Neuronal stem cell (in vitro differentiated cells): Measurements from ENCODE around the gene XXYLT1.

Experiments
- DNase-seq: peaks from one replicate; pipeline ENCODE4 v3.0.0-alpha.2; 2013; ENCODE audit warnings: low spot score
- H2AFZ ChIP-seq: one replicate; pipeline ENCODE4 v1.6.1; 2013; ENCODE audit warnings: mild to moderate bottlenecking, low read length, inconsistent platforms
- H2AK5ac ChIP-seq: 2 replicates; pipeline ENCODE4 v1.6.1; 2013; ENCODE audit warnings: low read depth, mild to moderate bottlenecking, inconsistent platforms, low read length, moderate library complexity, mixed read lengths
- H2BK120ac ChIP-seq: 2 replicates; pipeline ENCODE4 v1.6.1; 2013; ENCODE audit warnings: low read depth, mild to moderate bottlenecking, inconsistent platforms, low read length, moderate library complexity, mixed read lengths
- H2BK12ac ChIP-seq: one replicate; pipeline ENCODE4 v1.6.1; 2013; ENCODE audit warnings: low read length, inconsistent platforms
- H2BK15ac ChIP-seq: 2 replicates; pipeline ENCODE4 v1.6.1; 2013; ENCODE audit warnings: mild to moderate bottlenecking, low read length, inconsistent platforms, mixed read lengths
- H2BK5ac ChIP-seq: one replicate; pipeline ENCODE4 v1.6.1; 2013; ENCODE audit warnings: inconsistent platforms, mild to moderate bottlenecking, low read length, moderate library complexity
- H3K14ac ChIP-seq: one replicate; pipeline ENCODE4 v1.6.1; 2013; ENCODE audit warnings: low read length, inconsistent platforms
- H3K18ac ChIP-seq: 2 replicates; pipeline ENCODE4 v1.6.1; 2013; ENCODE audit warnings: low read length, inconsistent platforms
- H3K23ac ChIP-seq: 2 replicates; pipeline ENCODE4 v1.6.1; 2013; ENCODE audit warnings: low read depth, mild to moderate bottlenecking, mixed read lengths, low read length, inconsistent platforms; ENCODE audit not compliant: poor library complexity
- H3K27ac ChIP-seq: replicated peaks from 3 replicates; pipeline ENCODE4 v1.5.1; 2013; ENCODE audit warnings: low read length, inconsistent platforms
- H3K27me3 ChIP-seq, 3 experiments: 2 replicates each; pipeline ENCODE4 v1.6.1; 2013; ENCODE audit warnings: low read length in 3 of 3, mild to moderate bottlenecking in 2 of 3, inconsistent platforms in 1 of 3, low read depth in 1 of 3, mixed read lengths in 1 of 3, moderate library complexity in 1 of 3; ENCODE audit not compliant: control insufficient read depth in 3 of 3, insufficient read depth in 3 of 3
- H3K36me3 ChIP-seq, 2 donors: replicated peaks in 1 of 2; 2 replicates each; pipeline ENCODE4 v1.6.1; 2013; ENCODE audit warnings: low read length in 2 of 2; ENCODE audit not compliant: control insufficient read depth in 2 of 2, insufficient read depth in 2 of 2
- H3K4ac ChIP-seq: 2 replicates; pipeline ENCODE4 v1.6.1; 2013; ENCODE audit warnings: inconsistent platforms, mild to moderate bottlenecking, low read length, moderate library complexity
- H3K4me1 ChIP-seq, 2 donors: 1 replicate in 1 of 2; 2 replicates in 1 of 2; pipeline ENCODE4 v1.6.1; 2013; ENCODE audit warnings: low read length in 2 of 2, low read depth in 1 of 2; ENCODE audit not compliant: control insufficient read depth in 2 of 2, insufficient read depth in 1 of 2
- H3K4me2 ChIP-seq: one replicate; pipeline ENCODE4 v1.6.1; 2013; ENCODE audit warnings: mild to moderate bottlenecking, low read length, inconsistent platforms; ENCODE audit not compliant: insufficient read depth, poor library complexity, severe bottlenecking
- H3K4me3 ChIP-seq, 2 donors: 2 replicates each; pipeline ENCODE4 v1.5.1; 2013; ENCODE audit warnings: low read length in 2 of 2, mild to moderate bottlenecking in 2 of 2, inconsistent platforms in 1 of 2, moderate library complexity in 1 of 2
- H3K79me1 ChIP-seq: one replicate; pipeline ENCODE4 v1.6.1; 2013; ENCODE audit warnings: low read depth, mild to moderate bottlenecking, inconsistent platforms, low read length, moderate library complexity
- H3K9ac ChIP-seq: one replicate; pipeline ENCODE4 v1.6.1; 2013; ENCODE audit warnings: mild to moderate bottlenecking, low read depth, low read length, inconsistent platforms; ENCODE audit not compliant: poor library complexity
- H3K9me3 ChIP-seq, 2 donors: replicated peaks in 1 of 2; 2 replicates each; pipeline versions ENCODE3 to v1.6.1; 2013; ENCODE audit warnings: low read length in 2 of 2, mild to moderate bottlenecking in 2 of 2, inconsistent platforms in 1 of 2, low read depth in 1 of 2, mixed read lengths in 1 of 2, moderate library complexity in 1 of 2; ENCODE audit not compliant: control insufficient read depth in 2 of 2, insufficient read depth in 1 of 2
- H4K8ac ChIP-seq: one replicate; pipeline ENCODE4 v1.6.1; 2013; ENCODE audit warnings: low read depth, mild to moderate bottlenecking, inconsistent platforms, low read length, moderate library complexity
- H4K91ac ChIP-seq: one replicate; pipeline ENCODE4 v1.6.1; 2013; ENCODE audit warnings: low read length, low read depth, mild to moderate bottlenecking, inconsistent platforms; ENCODE audit not compliant: poor library complexity
- WGBS, 2 donors: extraction: QIAGEN DNeasy Blood & Tissue Kit; methylation state at CpG; one replicate each; pipeline ENCODE4 v1.1.7; 2013; ENCODE audit warnings: missing lambda C conversion rate in 2 of 2, mixed read lengths in 1 of 2; ENCODE audit not compliant: insufficient read length in 2 of 2, insufficient replicate concordance in 1 of 2; ENCODE audit errors: extremely low coverage in 2 of 2; 5-methylcytosine and 5-hydroxymethylcytosine counted together

XXYLT1 gene

GRCh38 chr3:195145579-195145978, 125.4 kb downstream of the XXYLT1 start:
- H3K14ac ChIP-seq: no peak overlapping the region
- no peak overlapping the region for H2BK12ac ChIP-seq
- no peak for DNase-seq
- WGBS, 2 donors: no CpG with 5 or more reads among the region's 12 CpGs
- H2BK120ac ChIP-seq: no peak overlapping the region
- H3K9ac ChIP-seq: no peak overlapping the region
- H3K18ac ChIP-seq: no peak overlapping the region
- no peak overlapping the region for H3K4me2 ChIP-seq
- H3K23ac ChIP-seq: no peak overlapping the region
- no peak overlapping the region for H3K27ac ChIP-seq
- no peak overlapping the region for H2BK15ac ChIP-seq
- no peak overlapping the region for H2BK5ac ChIP-seq
- H3K4me1 ChIP-seq: peaks cover 6 to 12% of the 10 kb centered on the region in 2 donors
- no peak overlapping the region for H3K4me3 ChIP-seq
- H3K27me3 ChIP-seq: no peaks in the 10 kb centered on the region
- peaks cover 0 to 3% of the 10 kb centered on the region in 2 donors for H3K9me3 ChIP-seq
- no peak overlapping the region for H2AFZ ChIP-seq
- peaks cover 2% of the 10 kb centered on the region for H3K79me1 ChIP-seq
- no peak overlapping the region for H4K91ac ChIP-seq
- H2AK5ac ChIP-seq: no peak overlapping the region
- H4K8ac ChIP-seq: no peak overlapping the region
- H3K36me3 ChIP-seq: no peaks in the 10 kb centered on the region
- H3K4ac ChIP-seq: no peak overlapping the region

GRCh38 chr3:195143221-195143620, 127.7 kb downstream of the XXYLT1 start:
- no peak overlapping the region for H3K4ac ChIP-seq
- DNase-seq: no peak
- H2BK120ac ChIP-seq: no peak overlapping the region
- H2BK15ac ChIP-seq: no peak overlapping the region
- H2BK5ac ChIP-seq: no peak overlapping the region
- H2AK5ac ChIP-seq: no peak overlapping the region
- no peak overlapping the region for H4K91ac ChIP-seq
- no peak overlapping the region for H2BK12ac ChIP-seq
- H3K4me2 ChIP-seq: no peak overlapping the region
- H3K4me1 ChIP-seq: no peaks in the 10 kb centered on the region
- H3K27me3 ChIP-seq: no peaks in the 10 kb centered on the region
- H3K4me3 ChIP-seq: no peak overlapping the region
- H3K14ac ChIP-seq: no peak overlapping the region
- no peak overlapping the region for H4K8ac ChIP-seq
- H2AFZ ChIP-seq: no peak overlapping the region
- no peak overlapping the region for H3K23ac ChIP-seq
- no CpG with 5 or more reads among the region's 5 CpGs for WGBS, 2 donors
- peaks cover 0 to 3% of the 10 kb centered on the region in 2 donors for H3K9me3 ChIP-seq
- H3K79me1 ChIP-seq: peaks cover 2% of the 10 kb centered on the region
- no peak overlapping the region for H3K9ac ChIP-seq
- no peak overlapping the region for H3K27ac ChIP-seq
- no peaks in the 10 kb centered on the region for H3K36me3 ChIP-seq
- no peak overlapping the region for H3K18ac ChIP-seq

GRCh38 chr3:195142519-195142918, 128.4 kb downstream of the XXYLT1 start:
- no peak overlapping the region for H4K91ac ChIP-seq
- no peak overlapping the region for H3K27ac ChIP-seq
- H4K8ac ChIP-seq: no peak overlapping the region
- no peak overlapping the region for H3K4me3 ChIP-seq
- H2BK120ac ChIP-seq: no peak overlapping the region
- H3K18ac ChIP-seq: no peak overlapping the region
- H2BK5ac ChIP-seq: no peak overlapping the region
- H3K27me3 ChIP-seq: no peaks in the 10 kb centered on the region
- H3K4me2 ChIP-seq: no peak overlapping the region
- H3K9me3 ChIP-seq: peaks cover 0 to 3% of the 10 kb centered on the region in 2 donors
- H3K23ac ChIP-seq: no peak overlapping the region
- H3K79me1 ChIP-seq: peaks cover 2% of the 10 kb centered on the region
- no peaks in the 10 kb centered on the region for H3K4me1 ChIP-seq
- no peak overlapping the region for H3K9ac ChIP-seq
- no peaks in the 10 kb centered on the region for H3K36me3 ChIP-seq
- H2BK12ac ChIP-seq: no peak overlapping the region
- no peak overlapping the region for H3K14ac ChIP-seq
- no CpG with 5 or more reads among the region's 10 CpGs for WGBS, 2 donors
- no peak overlapping the region for H2BK15ac ChIP-seq
- no peak for DNase-seq
- no peak overlapping the region for H2AFZ ChIP-seq
- no peak overlapping the region for H2AK5ac ChIP-seq
- no peak overlapping the region for H3K4ac ChIP-seq

GRCh38 chr3:195140816-195141793, 129.9 kb downstream of the XXYLT1 start:
- H2BK5ac ChIP-seq: no peak overlapping the region
- H3K4ac ChIP-seq: no peak overlapping the region
- no peak overlapping the region for H4K8ac ChIP-seq
- H3K27ac ChIP-seq: no peak overlapping the region
- H2BK120ac ChIP-seq: no peak overlapping the region
- H3K23ac ChIP-seq: no peak overlapping the region
- H4K91ac ChIP-seq: no peak overlapping the region
- H3K18ac ChIP-seq: no peak overlapping the region
- peaks cover 0 to 3% of the 10 kb centered on the region in 2 donors for H3K9me3 ChIP-seq
- H3K4me2 ChIP-seq: no peak overlapping the region
- DNase-seq: no peak
- no peak overlapping the region for H2AFZ ChIP-seq
- H3K9ac ChIP-seq: no peak overlapping the region
- H2BK15ac ChIP-seq: no peak overlapping the region
- no peaks in the 10 kb centered on the region for H3K79me1 ChIP-seq
- H3K36me3 ChIP-seq: no peaks in the 10 kb centered on the region
- no peaks in the 10 kb centered on the region for H3K27me3 ChIP-seq
- no peaks in the 10 kb centered on the region for H3K4me1 ChIP-seq
- WGBS, 2 donors: no CpG with 5 or more reads among the region's 12 CpGs
- no peak overlapping the region for H2BK12ac ChIP-seq
- H3K14ac ChIP-seq: no peak overlapping the region
- no peak overlapping the region for H2AK5ac ChIP-seq
- H3K4me3 ChIP-seq: no peak overlapping the region
